ENCODE data around the gene ALDOC.

The ALDOC gene

GRCh38 chr17:28530250-28530649 is 46.4 kb downstream of the ALDOC start:
- no peak for DNase-seq

DNA sequence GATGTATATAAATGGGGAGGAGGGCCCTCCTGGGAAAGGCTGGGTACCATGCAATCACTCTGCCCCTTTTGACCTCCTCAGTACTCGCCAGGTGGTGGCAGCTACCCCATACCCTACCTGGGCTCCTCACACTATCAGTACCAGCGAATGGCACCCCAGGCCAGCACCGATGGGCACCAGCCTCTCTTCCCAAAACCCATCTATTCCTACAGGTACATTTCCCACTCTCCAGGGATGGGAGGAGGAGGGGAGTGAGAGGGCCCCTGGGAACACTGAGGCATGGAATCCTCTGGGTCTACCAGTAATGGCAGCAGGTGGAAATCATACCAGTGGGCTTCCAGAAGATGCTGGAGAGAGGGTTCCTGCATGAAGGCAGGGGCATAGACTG is 47.7 kb downstream of the ALDOC start:
- DNase-seq: no peak

- no peak for DNase-seq
Measured at GRCh38 chr17:28528327-28529012, 48.2 kb downstream of the ALDOC start.

- no peak for DNase-seq
Measured at GRCh38 chr17:28527859-28528258, 48.8 kb downstream of the ALDOC start.

- DNase-seq: no peak
Measured at GRCh38 chr17:28527181-28527681, 49.5 kb downstream of the ALDOC start.

DNA sequence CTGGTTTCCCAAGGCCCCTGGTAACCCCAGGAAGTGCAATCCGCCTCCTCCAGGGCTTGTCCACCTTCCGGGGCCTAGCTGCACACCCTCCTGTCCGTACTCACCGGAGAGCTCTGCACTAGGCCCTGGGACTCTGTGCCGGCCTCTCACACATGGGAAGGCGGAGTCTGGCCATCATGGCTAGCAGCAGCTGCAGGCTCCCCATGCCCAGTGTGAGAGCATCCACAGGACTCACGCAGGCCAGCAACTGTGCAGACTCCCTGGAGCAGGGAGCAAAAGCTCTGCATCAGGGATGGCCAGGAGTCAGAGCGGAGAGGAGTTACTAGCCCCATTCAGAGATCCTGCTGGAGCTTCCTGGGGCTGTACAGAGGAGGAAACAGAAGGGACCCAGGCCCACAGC is 50.3 kb downstream of the ALDOC start:
- DNase-seq: no peak

DNA sequence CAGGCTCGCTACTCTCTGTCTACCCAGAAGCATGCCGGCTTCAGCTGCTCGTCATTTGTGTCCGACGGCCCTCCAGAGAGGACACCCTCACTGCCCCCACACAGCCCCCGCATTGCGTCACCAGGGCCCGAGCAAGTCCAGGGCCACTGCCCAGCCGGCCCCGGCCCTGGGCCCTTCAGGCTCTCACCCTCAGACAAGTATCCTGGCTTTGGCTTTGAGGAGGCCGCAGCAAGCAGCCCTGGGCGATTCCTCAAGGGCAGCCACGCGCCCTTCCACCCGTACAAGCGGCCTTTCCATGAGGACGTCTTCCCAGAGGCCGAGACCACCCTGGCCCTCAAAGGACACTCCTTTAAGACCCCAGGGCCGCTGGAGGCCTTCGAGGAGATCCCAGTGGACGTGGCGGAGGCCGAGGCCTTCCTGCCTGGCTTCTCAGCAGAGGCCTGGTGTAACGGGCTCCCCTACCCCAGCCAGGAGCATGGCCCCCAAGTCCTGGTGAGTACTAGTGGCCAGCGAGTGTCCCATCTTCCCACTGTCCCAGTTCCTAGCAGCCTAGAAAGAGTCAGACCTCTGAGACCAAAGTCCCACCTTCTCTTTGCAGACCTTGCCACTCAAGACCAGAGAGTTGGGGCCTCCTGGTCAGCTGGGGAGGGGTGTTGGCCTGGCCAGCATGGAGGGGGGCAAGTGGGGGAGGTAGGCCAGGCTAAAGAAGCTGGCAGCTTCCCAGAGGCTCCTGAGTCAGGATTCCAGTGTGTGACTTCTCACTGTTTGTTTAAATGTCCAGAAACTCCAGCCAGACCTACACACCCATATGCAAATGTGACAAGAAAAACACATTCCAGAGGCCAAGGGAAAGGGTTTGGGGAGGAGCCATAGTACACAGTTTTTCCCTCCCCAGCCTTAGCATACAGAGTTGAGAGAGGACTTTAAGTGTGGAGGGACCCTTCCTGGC is 51.9 kb downstream of the ALDOC start:
- no peak for DNase-seq

DNA sequence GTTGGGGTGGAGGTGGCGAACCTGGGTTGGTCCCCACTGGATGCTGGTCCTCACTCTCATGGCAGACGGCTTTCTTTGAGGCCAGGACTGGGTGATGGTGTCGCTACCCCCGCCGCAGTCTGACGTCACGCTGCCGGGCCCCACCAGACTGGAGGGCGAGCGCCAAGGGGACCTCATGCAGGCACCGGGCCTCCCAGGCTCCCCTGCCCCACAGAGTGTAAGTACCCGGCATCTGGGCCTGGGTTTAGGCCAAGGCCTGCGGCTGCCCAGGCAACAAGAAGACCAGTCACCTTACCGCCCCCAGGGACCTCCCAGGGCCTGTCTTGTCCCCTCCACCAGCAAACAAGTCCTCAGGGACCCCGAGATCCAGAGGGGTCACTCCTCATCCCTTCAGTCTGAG is 52.8 kb downstream of the ALDOC start:
- no peak for DNase-seq

- no peak for DNase-seq
Measured at GRCh38 chr17:28523186-28523585, 53.5 kb downstream of the ALDOC start.
